WTC11 (cell line): ENCODE data around the gene CA11. TPM values are rescaled to one million over a fixed set of nuclear protein-coding genes. Genes with fewer than 3 reads are reported as not detected.

Experiments used
- ATAC-seq: fragments of 200-7000 bp; cut with Tn5 transposase; 2 replicates; pipeline ENCODE4 v1.10.0; 2021; ENCODE audit warnings: mild to moderate bottlenecking, moderate library complexity
- CTCF ChIA-PET: fragments of 300-600 bp; sonication (Branson Sonifier 250); formaldehyde crosslinking; loops from one replicate; lab custom pipeline; 2021; ENCODE audit warnings: antibody characterized with exemption; lab: Charles Lee
- POLR2A ChIA-PET: fragments of 350-600 bp; sonication (Branson Sonifier 250); formaldehyde crosslinking; loops from one replicate; lab custom pipeline; 2021; ENCODE audit warnings: antibody characterized with exemption; lab: Charles Lee
- DNase-seq: peaks from one replicate; pipeline ENCODE4 v3.0.0; 2021; ENCODE audit warnings: low spot score
- H3K27ac Mint-ChIP-seq: 2 replicates; pipeline ENCODE4 v1.8.0; 2021; ENCODE audit warnings: mixed read lengths
- H3K27me3 Mint-ChIP-seq: 2 replicates; pipeline ENCODE4 v1.8.0; 2021; ENCODE audit warnings: low read depth, mild to moderate bottlenecking, moderate library complexity, mixed read lengths
- H3K36me3 Mint-ChIP-seq: 2 replicates; pipeline ENCODE4 v1.8.0; 2021; ENCODE audit warnings: mixed read lengths
- H3K4me1 Mint-ChIP-seq: 2 replicates; pipeline ENCODE4 v1.8.0; 2022; ENCODE audit warnings: mixed read lengths
- H3K4me3 Mint-ChIP-seq: 2 replicates; pipeline ENCODE4 v1.8.0; 2021; ENCODE audit warnings: mild to moderate bottlenecking, moderate library complexity, mixed read lengths
- H3K9me3 Mint-ChIP-seq: 2 replicates; pipeline ENCODE4 v1.8.0; 2021; ENCODE audit warnings: mixed read lengths
- AFF4 ChIP-seq: sonication (generic); formaldehyde crosslinking; IDR thresholded peaks from 2 replicates; pipeline ENCODE4 v1.8.1; 2023; ENCODE audit warnings: mild to moderate bottlenecking, missing genetic modification reagents, borderline replicate concordance
- E2F4 ChIP-seq: sonication (generic); formaldehyde crosslinking; IDR thresholded peaks from 2 replicates; pipeline ENCODE4 v1.8.1; 2022; ENCODE audit warnings: low read depth, mild to moderate bottlenecking, moderate library complexity, missing genetic modification reagents, borderline replicate concordance
- MAX ChIP-seq: sonication (generic); formaldehyde crosslinking; IDR thresholded peaks from 2 replicates; pipeline ENCODE4 v1.8.0; 2022; ENCODE audit warnings: mild to moderate bottlenecking, missing genetic modification reagents
- OVOL2 ChIP-seq: fragments of 250-450 bp; sonication (Bioruptor Pico); IDR thresholded peaks from 2 replicates; pipeline ENCODE4 v1.9.0; 2021; ENCODE audit warnings: mild to moderate bottlenecking, borderline replicate concordance
- SOX15 ChIP-seq: fragments of 250-450 bp; sonication (Bioruptor Pico); IDR thresholded peaks from 2 replicates; pipeline ENCODE4 v1.9.0; 2021; ENCODE audit warnings: mild to moderate bottlenecking
- ZMAT4 ChIP-seq: fragments of 250-450 bp; sonication (Bioruptor Pico); IDR thresholded peaks from 2 replicates; pipeline ENCODE4 v1.9.0; 2021; ENCODE audit warnings: mild to moderate bottlenecking
- ZNF121 ChIP-seq: sonication (generic); formaldehyde crosslinking; IDR thresholded peaks from 2 replicates; pipeline ENCODE4 v1.8.0; 2023; ENCODE audit warnings: missing genetic modification reagents
- ZNF232 ChIP-seq: sonication (generic); formaldehyde crosslinking; IDR thresholded peaks from 2 replicates; pipeline ENCODE4 v1.8.0; 2022; ENCODE audit warnings: mild to moderate bottlenecking, missing genetic modification reagents
- ZNF512 ChIP-seq: sonication (generic); formaldehyde crosslinking; IDR thresholded peaks from 2 replicates; pipeline ENCODE4 v1.8.1; 2022; ENCODE audit warnings: missing genetic modification reagents, borderline replicate concordance
- ZNF532 ChIP-seq: fragments of 250-450 bp; sonication (Bioruptor Pico); IDR thresholded peaks from 2 replicates; pipeline ENCODE4 v1.9.0; 2021; ENCODE audit warnings: mild to moderate bottlenecking, borderline replicate concordance
- total RNA-seq: library from RNA; stranded (reverse); gene quantifications from 3 replicates; pipeline ENCODE4 v1.2.3, GENCODE V29; 2021

The CA11 gene
- total RNA-seq, 1 experiment from 2014 or later = 41.4 TPM

GRCh38 chr19:48603001-48603400 is 43.0 kb downstream of the CA11 start (continued):
- TF ChIP-seq ZNF532 (CRISPR knock-in tag) (no peak), ZNF232 (no peak), ZMAT4 (CRISPR knock-in tag) (no peak), AFF4 (CRISPR knock-in tag) (no peak), MAX (CRISPR knock-in tag) (no peak), SOX15 (CRISPR knock-in tag) (no peak), ZNF512 (no peak), E2F4 (CRISPR knock-in tag) (no peak)
- TF ChIP-seq, all 79 proteins: peak for 0

GRCh38 chr19:48600679-48601417 is 45.1 kb downstream of the CA11 start:
- ATAC-seq (no peak), DNase-seq (no peak)
- Mint-ChIP-seq H3K36me3 (no peaks in the 10 kb centered on the region), H3K4me1 (no peaks in the 10 kb centered on the region), H3K27ac (no peak overlapping the region), H3K4me3 (no peak overlapping the region), H3K27me3 (no peaks in the 10 kb centered on the region; the same call in 1 of the 2 replicates), H3K9me3 (no peaks in the 10 kb centered on the region)
- ChIA-PET CTCF (interaction anchor here (1.2 to 2.2 kb wide), 4 partner anchors 8 to 17 kb away, joined by 4 to 10 read pairs (median 6); no protein-coding TSS in a partner anchor), POLR2A (no interaction called here)
- TF ChIP-seq OVOL2 (no peak), ZNF121 (peak; percentile 87)
